SKM-1 treated with dmso at 0.1 percent for 144 hours (cell line): Measurements from ENCODE around the gene PPP4R2.

Experiments
- DNase-seq: peaks from one replicate; lab custom pipeline; 2025; ENCODE audit not compliant: unreplicated experiment; lab: John Stamatoyannopoulos, UW

Gene PPP4R2

DNA sequence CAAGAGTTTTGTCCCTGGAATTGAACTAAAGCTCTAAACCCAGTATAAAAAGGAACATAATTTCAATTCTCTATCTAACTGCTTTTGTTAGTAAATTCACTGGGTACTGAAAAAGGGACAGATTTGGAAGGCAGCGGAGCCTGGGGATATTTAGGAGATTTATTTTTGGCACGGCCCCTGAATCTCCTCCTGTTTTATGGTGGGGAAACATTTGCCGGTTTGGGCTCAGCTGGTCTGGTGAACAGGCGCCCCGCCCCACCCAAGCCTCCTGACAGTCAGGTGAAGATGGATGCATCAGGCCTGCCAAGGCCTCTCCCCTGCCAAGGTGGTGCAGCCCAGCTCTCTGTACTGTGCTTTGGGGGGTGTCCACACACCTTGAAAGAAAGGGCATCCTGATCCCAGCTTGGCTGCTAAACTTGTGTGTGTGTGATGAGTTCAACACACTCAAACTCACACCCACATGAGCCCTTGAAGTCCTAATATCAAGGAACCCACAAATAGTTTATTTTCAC lies 111.1 kb downstream of the PPP4R2 start:
- no peak for DNase-seq

DNA sequence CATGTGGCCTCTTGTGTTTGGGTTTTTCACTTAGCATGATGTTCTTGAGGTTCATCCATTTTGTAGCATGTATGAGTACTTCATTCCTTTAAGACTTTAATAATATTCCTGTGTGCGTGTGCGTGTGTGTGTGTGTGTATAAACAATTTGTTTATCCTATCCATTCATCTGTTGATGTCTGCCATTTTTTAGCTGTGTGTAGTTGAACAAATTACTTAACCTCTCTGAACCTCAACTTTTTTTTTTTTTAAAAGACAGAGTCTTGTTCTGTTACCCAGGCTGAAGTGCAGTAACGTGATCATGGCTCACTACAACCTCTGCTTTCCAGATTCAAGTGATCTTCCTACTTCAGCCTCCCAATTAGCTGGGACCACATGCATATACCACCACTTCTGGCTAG lies 112.1 kb downstream of the PPP4R2 start:
- no peak for DNase-seq

- no peak for DNase-seq
Measured at GRCh38 chr3:73110530-73110929, 113.9 kb downstream of the PPP4R2 start.

DNA sequence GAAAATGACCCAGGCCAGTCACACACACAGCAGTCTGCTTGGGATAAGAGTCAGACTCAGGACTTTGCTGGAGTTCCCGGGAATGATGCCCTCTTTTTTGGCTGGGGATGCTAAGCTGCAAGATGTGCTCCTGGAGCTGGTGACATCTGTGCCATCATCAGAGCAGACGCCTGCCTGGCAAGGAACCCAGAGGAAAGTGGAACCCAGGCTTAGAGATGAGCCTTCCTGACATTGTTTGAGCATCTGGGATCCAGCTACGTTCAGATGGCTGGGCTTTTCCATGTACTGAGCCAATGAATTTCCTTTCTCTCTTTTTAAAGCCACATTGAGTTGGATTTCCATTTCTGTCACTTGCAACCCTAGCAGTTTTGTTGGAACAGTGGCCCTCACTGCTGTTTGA lies 118.1 kb downstream of the PPP4R2 start:
- DNase-seq = no peak

- DNase-seq = no peak
Measured at GRCh38 chr3:73115806-73116205, 119.2 kb downstream of the PPP4R2 start.
